Body of pancreas (tissue), 4 donors: ENCODE results near the gene RABEP1. TPM values are rescaled to one million over a fixed set of nuclear protein-coding genes. Genes with fewer than 3 reads are reported as not detected.
"Not testable (repeated sequence)": the region's sequence is repeated elsewhere in the genome, so short reads cannot be mapped to it uniquely, and the experiment has no call there.

Experiments
- ATAC-seq: fragments of 150-250 bp; one replicate; pipeline ENCODE4 v1.9.1; 2016
- DNase-seq, 4 donors: peaks; one replicate each; pipeline ENCODE4 v3.0.0-alpha.2; 2019
- H3K27ac ChIP-seq, 4 donors: fragments of 200-600 bp; sonication (generic); 1 replicate in 3 of 4; 2 replicates in 1 of 4; pipeline versions ENCODE4 v1.5.1 to v1.6.1; 2016 to 2019; ENCODE audit warnings: mild to moderate bottlenecking in 1 of 4, mixed read lengths in 1 of 4, moderate library complexity in 1 of 4
- H3K27me3 ChIP-seq, 2 donors: fragments of 200-600 bp; sonication (generic); one replicate each; pipeline ENCODE4 v1.6.0; 2016; ENCODE audit warnings: mild to moderate bottlenecking in 1 of 2
- H3K36me3 ChIP-seq, 2 donors: fragments of 200-600 bp; sonication (generic); replicated peaks in 1 of 2; 2 replicates each; pipeline ENCODE4 v1.5.1; 2016; ENCODE audit warnings: low read depth in 2 of 2; ENCODE audit not compliant: insufficient read depth in 1 of 2
- H3K4me1 ChIP-seq: fragments of 200-600 bp; sonication (generic); one replicate; pipeline ENCODE4 v1.6.0; 2016
- H3K4me3 ChIP-seq, 2 donors: fragments of 200-600 bp; sonication (generic); 1 replicate in 1 of 2; 2 replicates in 1 of 2; pipeline ENCODE4 v1.5.1; 2016 to 2019
- H3K9me3 ChIP-seq, 3 donors: fragments of 200-600 bp; sonication (generic); 1 replicate in 2 of 3; 2 replicates in 1 of 3; pipeline ENCODE4 v1.5.1; 2016
- CTCF ChIP-seq, 7 experiments: fragments of 450-650 bp in 4 of 7; fragments of 200-600 bp in 3 of 7; sonication (generic) in 3 of 7; IDR thresholded peaks; one replicate each; pipeline ENCODE4 v1.5.1; 2016 to 2019; ENCODE audit warnings: antibody characterized with exemption in 7 of 7
- POLR2A ChIP-seq, 3 donors: fragments of 450-650 bp; IDR thresholded peaks; one replicate each; pipeline ENCODE4 v1.6.1; 2016; ENCODE audit warnings: antibody characterized with exemption in 3 of 3, mild to moderate bottlenecking in 2 of 3
- WGBS, 2 donors: methylation state at CpG; one replicate each; pipeline ENCODE4 v1.1.5; 2017; 5-methylcytosine and 5-hydroxymethylcytosine counted together
- intact Hi-C: fragments of 100-400 bp; cut with DNase I; formaldehyde crosslinking; loops from one replicate; pipeline ENCODE4 v1.15.1; 2023
- total RNA-seq, 2 donors: library from RNA; depleted of rRNA; stranded (reverse); fragments of >200 nt; gene quantifications; one replicate each; pipeline ENCODE4 v1.1.0, GENCODE V29; 2016

The RABEP1 gene
- total RNA-seq, 2 donors from 2014 or later = 14.5 to 17.1 TPM

- TF ChIP-seq CTCF (IDR thresholded peaks at IDR 0.05) (no peak), POLR2A (IDR thresholded peaks at IDR 0.05) (no peak)
- no peaks in the 10 kb centered on the region for H3K9me3 ChIP-seq
- H3K4me1 ChIP-seq = peaks cover 14% of the 10 kb centered on the region
- 100% methylated on average over 1 of the region's 1 CpG for WGBS, 2 donors
- H3K27me3 ChIP-seq = no peaks in the 10 kb centered on the region
- no peak overlapping the region for H3K4me3 ChIP-seq
- DNase-seq (no peak), ATAC-seq (no peak)
- intact Hi-C loops = no loop called here
- no peak overlapping the region for H3K27ac ChIP-seq
- peaks cover 25 to 35% of the 10 kb centered on the region in 2 donors for H3K36me3 ChIP-seq
These were observed 142.8 kb downstream of the RABEP1 start for GRCh38 chr17:5424909-5425308.

GRCh38 chr17:5425826-5426225, 143.7 kb downstream of the RABEP1 start:
- no peak for TF ChIP-seq POLR2A (IDR thresholded peaks at IDR 0.05)
- TF ChIP-seq CTCF (IDR thresholded peaks at IDR 0.05) = no peak
- no peak for DNase-seq
- Histone ChIP-seq H3K36me3 (peaks cover 25 to 36% of the 10 kb centered on the region in 2 donors), H3K27ac (no peak overlapping the region), H3K27me3 (no peaks in the 10 kb centered on the region), H3K4me1 (peaks cover 11% of the 10 kb centered on the region), H3K4me3 (no peak overlapping the region), H3K9me3 (no peaks in the 10 kb centered on the region)
- intact Hi-C loops = no loop called here
- 65 to 76% methylated on average over 3 of the region's 3 CpGs for WGBS, 2 donors
- ATAC-seq = no peak

GRCh38 chr17:5429191-5429887, 147.3 kb downstream of the RABEP1 start:
- Histone ChIP-seq H3K4me1 (no peaks in the 10 kb centered on the region), H3K27ac (no peak overlapping the region), H3K4me3 (no peak overlapping the region), H3K9me3 (no peaks in the 10 kb centered on the region), H3K36me3 (peaks cover 21 to 51% of the 10 kb centered on the region in 2 donors), H3K27me3 (no peaks in the 10 kb centered on the region)
- WGBS, 2 donors = 57 to 64% methylated on average over 3 of the region's 3 CpGs
- TF ChIP-seq POLR2A (IDR thresholded peaks at IDR 0.05) (no peak), CTCF (IDR thresholded peaks at IDR 0.05) (no peak)
- intact Hi-C loops = no loop called here
- DNase-seq (no peak), ATAC-seq (peak; percentile 30)

- Histone ChIP-seq H3K36me3 (peaks cover 20 to 53% of the 10 kb centered on the region in 2 donors), H3K9me3 (no peaks in the 10 kb centered on the region), H3K27me3 (no peaks in the 10 kb centered on the region), H3K4me3 (no peak overlapping the region), H3K27ac (no peak overlapping the region), H3K4me1 (no peaks in the 10 kb centered on the region)
- no peak for DNase-seq
- no peak for ATAC-seq
- intact Hi-C loops = loop anchor here (10.0 kb wide), 1 partner anchor 176 kb away; no protein-coding TSS in a partner anchor
- WGBS, 2 donors = 88 to 96% methylated on average over 3 of the region's 3 CpGs
- TF ChIP-seq POLR2A (IDR thresholded peaks at IDR 0.05) = no peak
- no peak for TF ChIP-seq CTCF (IDR thresholded peaks at IDR 0.05)
These were observed 148.4 kb downstream of the RABEP1 start for GRCh38 chr17:5430413-5430999.

- not testable (repeated sequence) for H3K9me3 ChIP-seq, H3K27ac ChIP-seq, H3K4me3 ChIP-seq, H3K4me1 ChIP-seq, ATAC-seq, DNase-seq, H3K27me3 ChIP-seq
- 64 to 91% methylated on average over 4 to 5 of the region's 5 CpGs for WGBS, 2 donors
- peaks cover 13 to 46% of the 10 kb centered on the region in 2 donors for H3K36me3 ChIP-seq
- intact Hi-C loops = loop anchor here (10.0 kb wide), 1 partner anchor 176 kb away; no protein-coding TSS in a partner anchor
These were observed 149.2 kb downstream of the RABEP1 start for GRCh38 chr17:5431234-5431633.
